Dendritic cell treated with granulocyte-macrophage colony-stimulating factor and Interleukin-4, amounts not matched to agents 40 ng/mL and 50 ng/mL, for 4 days (primary cell): ENCODE measurements around the gene ZBTB16.

ENCODE experiments used
- H3K27ac Mint-ChIP-seq: one replicate; pipeline ENCODE4 v1.8.0; 2022; ENCODE audit warnings: mild to moderate bottlenecking, mixed read lengths
- H3K27me3 Mint-ChIP-seq: one replicate; pipeline ENCODE4 v1.8.0; 2022; ENCODE audit warnings: mild to moderate bottlenecking, mixed read lengths
- H3K36me3 Mint-ChIP-seq: one replicate; pipeline ENCODE4 v1.8.0; 2022; ENCODE audit warnings: low read depth, mixed read lengths
- H3K4me1 Mint-ChIP-seq: one replicate; pipeline ENCODE4 v1.8.0; 2022; ENCODE audit warnings: low read depth, mixed read lengths
- H3K4me3 Mint-ChIP-seq: one replicate; pipeline ENCODE4 v1.8.0; 2022; ENCODE audit warnings: mild to moderate bottlenecking, moderate library complexity, mixed read lengths
- H3K9me3 Mint-ChIP-seq: one replicate; pipeline ENCODE4 v1.8.0; 2022; ENCODE audit warnings: mixed read lengths
- intact Hi-C: fragments of 100-400 bp; cut with micrococcal nuclease; formaldehyde crosslinking; loops from one replicate; pipeline ENCODE4 v1.15.0; 2022

The ZBTB16 gene

DNA sequence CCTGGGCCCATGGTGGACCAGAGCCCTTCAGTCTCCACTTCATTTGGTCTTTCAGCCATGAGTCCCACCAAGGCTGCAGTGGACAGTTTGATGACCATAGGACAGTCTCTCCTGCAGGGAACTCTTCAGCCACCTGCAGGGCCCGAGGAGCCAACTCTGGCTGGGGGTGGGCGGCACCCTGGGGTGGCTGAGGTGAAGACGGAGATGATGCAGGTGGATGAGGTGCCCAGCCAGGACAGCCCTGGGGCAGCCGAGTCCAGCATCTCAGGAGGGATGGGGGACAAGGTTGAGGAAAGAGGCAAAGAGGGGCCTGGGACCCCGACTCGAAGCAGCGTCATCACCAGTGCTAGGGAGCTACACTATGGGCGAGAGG lies 4.3 kb downstream of the ZBTB16 start:
- H3K4me3 Mint-ChIP-seq: no peak overlapping the region
- no peaks in the 10 kb centered on the region for H3K9me3 Mint-ChIP-seq

DNA sequence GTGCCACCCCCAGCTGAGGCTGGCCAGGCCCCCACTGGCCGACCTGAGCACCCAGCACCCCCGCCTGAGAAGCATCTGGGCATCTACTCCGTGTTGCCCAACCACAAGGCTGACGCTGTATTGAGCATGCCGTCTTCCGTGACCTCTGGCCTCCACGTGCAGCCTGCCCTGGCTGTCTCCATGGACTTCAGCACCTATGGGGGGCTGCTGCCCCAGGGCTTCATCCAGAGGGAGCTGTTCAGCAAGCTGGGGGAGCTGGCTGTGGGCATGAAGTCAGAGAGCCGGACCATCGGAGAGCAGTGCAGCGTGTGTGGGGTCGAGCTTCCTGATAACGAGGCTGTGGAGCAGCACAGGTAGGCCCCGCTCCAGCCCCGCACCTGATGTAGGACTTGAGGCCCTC lies 4.7 kb downstream of the ZBTB16 start:
- Mint-ChIP-seq H3K27me3 (peaks cover 39% of the 10 kb centered on the region), H3K9me3 (no peaks in the 10 kb centered on the region), H3K4me1 (peaks cover 21% of the 10 kb centered on the region), H3K27ac (no peak overlapping the region), H3K4me3 (no peak overlapping the region), H3K36me3 (peaks cover 9% of the 10 kb centered on the region)
- intact Hi-C loops: no loop called here

More for the DNA sequence above, 4.3 kb downstream of the ZBTB16 start:
- H3K27me3 Mint-ChIP-seq: peaks cover 43% of the 10 kb centered on the region
- H3K4me1 Mint-ChIP-seq: peaks cover 25% of the 10 kb centered on the region
- intact Hi-C loops: no loop called here
- H3K36me3 Mint-ChIP-seq: peaks cover 9% of the 10 kb centered on the region
- no peak overlapping the region for H3K27ac Mint-ChIP-seq

DNA sequence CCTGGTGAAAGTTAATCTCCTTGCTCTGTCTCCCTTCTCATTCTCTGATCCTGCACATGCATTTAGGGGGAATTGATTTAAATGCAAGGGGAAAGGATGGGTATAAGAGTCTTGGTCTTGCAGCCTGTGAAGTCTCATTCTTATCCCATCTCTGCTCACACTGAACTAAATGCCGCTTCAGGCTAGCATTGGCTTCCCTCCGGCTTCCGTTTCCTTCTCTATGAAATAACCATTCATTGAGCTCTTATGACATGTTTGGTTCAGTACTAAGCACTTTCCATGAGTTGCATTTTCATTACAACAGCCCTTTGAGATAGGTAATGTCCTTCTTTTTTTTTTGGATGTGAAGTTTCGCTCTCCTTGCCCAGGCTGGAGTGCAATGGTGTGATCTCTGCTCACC lies 5.6 kb downstream of the ZBTB16 start:
- no peak overlapping the region for H3K4me3 Mint-ChIP-seq
- H3K9me3 Mint-ChIP-seq: no peaks in the 10 kb centered on the region
- peaks cover 4% of the 10 kb centered on the region for H3K36me3 Mint-ChIP-seq
- peaks cover 12% of the 10 kb centered on the region for H3K4me1 Mint-ChIP-seq
- intact Hi-C loops: no loop called here
- no peak overlapping the region for H3K27ac Mint-ChIP-seq
- H3K27me3 Mint-ChIP-seq: peaks cover 32% of the 10 kb centered on the region

DNA sequence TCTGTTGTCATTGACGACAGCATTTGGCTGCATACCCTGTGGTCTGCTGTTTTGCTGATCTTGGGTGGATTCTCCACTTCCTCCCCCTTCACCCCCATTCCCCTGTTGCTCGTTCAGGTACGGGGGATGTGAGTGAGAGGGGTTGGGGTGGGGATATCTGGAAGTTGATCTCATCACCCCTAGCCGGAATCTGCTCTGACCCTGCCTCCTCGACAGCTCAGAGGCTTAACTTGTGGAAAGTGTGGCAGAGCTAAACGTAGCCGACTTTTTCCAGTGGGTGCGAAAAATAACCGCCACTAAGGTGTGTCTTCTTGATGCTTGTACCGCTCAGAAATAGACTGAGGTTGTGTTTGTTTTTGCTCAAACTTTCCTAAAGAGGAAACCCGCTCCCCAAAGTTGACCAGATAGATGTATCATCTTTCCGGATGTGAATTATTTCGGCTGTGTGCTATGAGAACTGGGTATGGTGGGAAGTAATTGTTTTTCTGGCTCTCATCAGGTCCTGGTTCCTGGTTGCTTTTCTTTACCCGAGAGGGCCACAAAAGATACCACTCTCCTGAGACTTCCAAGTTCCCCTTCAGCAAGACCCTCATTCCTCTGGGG lies 6.6 kb downstream of the ZBTB16 start:
- no peaks in the 10 kb centered on the region for H3K36me3 Mint-ChIP-seq
- no peak overlapping the region for H3K27ac Mint-ChIP-seq
- intact Hi-C loops: no loop called here
- H3K27me3 Mint-ChIP-seq: peaks cover 21% of the 10 kb centered on the region
- H3K9me3 Mint-ChIP-seq: no peaks in the 10 kb centered on the region
- peaks cover 9% of the 10 kb centered on the region for H3K4me1 Mint-ChIP-seq
- H3K4me3 Mint-ChIP-seq: no peak overlapping the region

DNA sequence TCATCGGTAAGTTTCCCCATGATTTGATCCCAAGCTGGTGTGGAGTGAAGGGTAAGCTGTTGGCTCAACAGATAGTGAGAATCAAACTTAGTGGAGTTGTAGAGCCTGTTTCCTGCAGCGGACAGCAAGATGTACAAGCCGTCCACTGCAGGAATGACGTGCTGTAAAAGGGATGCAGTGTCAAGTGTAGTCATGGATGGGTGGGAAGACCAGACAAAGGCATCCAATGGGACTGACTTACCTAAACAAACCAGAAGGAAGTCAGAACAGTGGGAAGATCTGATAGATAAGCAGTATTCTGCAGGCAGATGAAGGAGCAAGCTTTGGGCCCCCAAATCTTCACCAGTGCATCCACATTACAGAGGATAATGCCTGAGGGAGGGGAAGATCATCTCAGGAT lies 8.8 kb downstream of the ZBTB16 start:
- Mint-ChIP-seq H3K36me3 (no peaks in the 10 kb centered on the region), H3K4me1 (peaks cover 6% of the 10 kb centered on the region), H3K27me3 (peaks cover 3% of the 10 kb centered on the region), H3K9me3 (no peaks in the 10 kb centered on the region), H3K27ac (no peak overlapping the region), H3K4me3 (no peak overlapping the region)
- intact Hi-C loops: no loop called here

DNA sequence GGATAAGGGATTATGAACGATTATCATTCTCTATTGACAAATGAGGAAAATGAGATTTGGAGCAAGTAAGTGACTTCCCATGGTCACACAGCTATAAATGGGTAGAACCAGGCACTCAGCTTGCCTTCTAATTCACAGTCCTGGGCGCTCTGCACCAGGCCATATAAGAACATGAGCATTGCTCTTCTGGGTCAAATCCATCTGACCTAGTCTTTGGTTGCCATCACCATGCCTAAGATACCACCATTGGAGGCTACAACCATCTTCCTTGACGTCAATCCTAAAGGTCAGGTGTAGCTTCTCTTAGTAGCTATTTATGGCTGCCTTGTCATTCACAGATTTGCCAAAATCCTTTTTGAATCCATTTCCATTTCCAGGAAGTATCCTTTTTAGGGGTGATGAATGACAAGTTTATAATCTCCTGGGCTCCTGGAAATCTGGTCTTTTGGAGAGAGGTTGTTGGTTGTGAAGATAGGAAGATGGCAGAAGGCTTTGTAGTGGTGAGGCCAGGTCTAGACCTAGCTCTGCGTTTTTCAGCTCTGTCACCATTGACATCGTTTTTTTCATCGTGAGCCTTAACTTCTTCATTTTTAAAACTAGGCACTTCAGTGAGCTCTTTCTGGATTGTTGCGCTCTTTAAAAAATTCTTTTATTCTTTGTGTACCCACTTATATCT lies 11.1 kb downstream of the ZBTB16 start:
- H3K9me3 Mint-ChIP-seq: no peaks in the 10 kb centered on the region
- H3K4me3 Mint-ChIP-seq: no peak overlapping the region
- H3K27ac Mint-ChIP-seq: no peak overlapping the region
- H3K4me1 Mint-ChIP-seq: peaks cover 20% of the 10 kb centered on the region
- peaks cover 13% of the 10 kb centered on the region for H3K27me3 Mint-ChIP-seq
- intact Hi-C loops: no loop called here
- H3K36me3 Mint-ChIP-seq: no peaks in the 10 kb centered on the region

DNA sequence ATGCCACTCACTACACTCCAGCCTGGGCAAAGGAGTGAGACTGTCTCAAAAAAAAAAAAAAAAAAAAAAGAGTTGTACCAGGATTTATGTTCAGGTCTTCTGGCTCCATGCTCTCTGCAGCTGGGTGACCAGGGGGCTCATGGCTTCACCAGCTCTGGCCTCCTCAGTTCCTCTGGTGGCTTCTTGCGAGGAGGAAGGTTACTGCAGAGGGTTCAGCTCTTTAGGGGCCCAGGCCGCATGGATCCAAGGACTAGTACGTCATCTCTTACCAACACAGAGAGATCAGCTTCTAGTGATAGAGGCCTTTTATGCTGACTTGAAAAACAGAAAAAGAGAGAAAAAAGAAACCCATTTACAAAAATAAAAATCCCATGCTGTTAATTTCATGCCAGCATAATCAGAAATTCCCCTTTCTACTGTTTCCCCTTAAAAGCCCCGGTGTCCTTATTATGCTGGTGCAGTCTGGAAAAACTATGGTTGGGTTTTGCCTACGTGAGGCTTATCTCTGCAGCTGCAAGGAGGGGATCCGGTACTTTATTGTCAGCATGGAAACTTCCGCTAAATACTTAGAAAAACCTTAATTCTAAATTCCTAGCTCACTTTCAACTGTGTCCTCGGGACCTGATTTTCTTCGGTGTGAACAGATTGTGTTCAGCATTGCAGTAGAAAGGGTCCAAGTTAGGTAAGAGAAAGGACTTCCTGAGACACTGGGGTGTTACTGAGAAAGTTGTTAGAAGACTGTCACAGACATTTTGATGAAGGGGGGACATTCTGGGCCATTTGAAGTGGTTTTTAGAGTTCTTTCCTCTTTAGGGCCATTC lies 13.7 kb downstream of the ZBTB16 start:
- H3K27ac Mint-ChIP-seq: no peak overlapping the region
- H3K36me3 Mint-ChIP-seq: no peaks in the 10 kb centered on the region
- H3K9me3 Mint-ChIP-seq: no peaks in the 10 kb centered on the region
- H3K4me3 Mint-ChIP-seq: no peak overlapping the region
- intact Hi-C loops: no loop called here
- H3K4me1 Mint-ChIP-seq: peaks cover 35% of the 10 kb centered on the region
- H3K27me3 Mint-ChIP-seq: peaks cover 36% of the 10 kb centered on the region

DNA sequence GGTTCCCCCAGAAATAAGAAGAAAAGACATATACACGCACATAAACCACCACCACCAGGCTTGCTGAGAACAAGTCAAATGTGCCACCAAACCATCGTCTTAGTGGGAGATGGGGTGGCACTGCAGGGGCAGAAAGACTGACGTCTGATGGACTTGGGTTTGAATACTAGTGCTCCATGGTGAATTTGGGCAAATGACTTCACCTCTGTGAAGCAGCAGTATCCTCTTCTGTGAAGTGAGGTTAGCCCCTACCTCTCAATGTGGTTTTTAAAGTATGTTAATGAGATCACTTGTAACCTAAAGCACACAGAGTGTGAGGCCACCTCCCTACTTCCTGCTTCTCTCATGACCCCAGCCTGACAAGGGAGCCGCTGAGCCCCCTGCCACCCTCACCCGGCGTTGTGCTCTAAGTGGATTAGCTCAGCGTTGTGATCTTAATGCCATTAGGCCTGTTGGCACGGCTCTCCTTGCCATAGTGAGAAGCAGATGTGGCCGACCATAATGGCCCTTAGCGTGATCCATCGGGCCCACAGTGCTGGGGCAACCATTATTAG lies 14.4 kb downstream of the ZBTB16 start:
- Mint-ChIP-seq H3K27ac (no peak overlapping the region), H3K36me3 (no peaks in the 10 kb centered on the region), H3K9me3 (no peaks in the 10 kb centered on the region), H3K4me1 (peaks cover 41% of the 10 kb centered on the region), H3K27me3 (peaks cover 43% of the 10 kb centered on the region), H3K4me3 (no peak overlapping the region)
- intact Hi-C loops: no loop called here

DNA sequence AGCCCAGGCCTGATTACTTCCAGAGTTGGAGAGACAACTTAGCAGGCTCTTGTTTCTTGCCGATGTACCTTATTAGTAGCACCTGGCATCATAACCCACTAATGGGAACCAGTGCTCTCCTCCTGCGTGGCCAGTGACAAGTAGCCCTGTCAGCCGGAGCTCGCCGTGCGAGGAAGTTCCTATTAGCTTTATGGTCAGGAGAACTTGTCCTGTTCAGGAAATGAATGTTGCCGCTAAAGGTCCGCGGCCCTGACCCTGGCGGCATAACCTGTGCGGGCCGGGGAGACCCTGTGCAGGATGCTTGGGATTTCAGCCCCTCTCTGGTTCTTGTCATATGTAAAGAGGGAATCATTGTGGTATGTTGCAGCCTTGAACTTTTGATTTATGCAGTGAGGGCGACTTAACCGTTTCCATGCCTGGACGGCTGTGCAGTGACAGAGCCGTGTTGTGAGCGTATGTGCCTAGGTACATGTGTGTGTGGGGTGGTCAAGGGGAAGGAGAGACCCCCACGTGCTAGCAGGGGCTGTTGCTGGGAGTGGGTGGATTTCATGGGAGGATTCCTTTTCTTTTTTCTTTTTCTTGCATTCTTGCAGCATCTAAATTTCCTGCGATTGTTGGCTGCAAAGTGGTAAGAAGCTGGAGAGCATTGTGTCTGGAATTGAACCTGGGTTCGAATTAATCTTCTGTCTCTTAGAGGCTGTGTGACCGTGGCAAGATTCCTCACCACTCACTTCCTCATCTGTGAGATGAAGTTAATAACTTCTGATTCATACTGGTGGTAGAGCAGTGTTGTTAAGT lies 15.2 kb downstream of the ZBTB16 start:
- no peaks in the 10 kb centered on the region for H3K36me3 Mint-ChIP-seq
- H3K4me3 Mint-ChIP-seq: peak overlapping the region; percentile 43
- intact Hi-C loops: no loop called here

DNA sequence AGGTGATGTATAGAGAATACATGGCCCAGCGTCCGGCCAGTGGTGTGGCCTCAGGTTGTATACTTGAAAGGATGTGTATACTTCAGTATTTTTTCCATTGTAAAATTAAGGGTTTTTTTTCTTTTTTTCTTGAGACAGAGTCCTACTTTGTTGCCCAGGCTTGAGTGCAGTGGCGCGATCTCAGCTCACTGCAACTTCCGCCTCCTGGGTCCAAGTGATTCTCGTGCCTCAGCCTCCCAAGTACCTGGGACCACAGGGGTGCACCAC lies 15.8 kb downstream of the ZBTB16 start:
- intact Hi-C loops: no loop called here
- Mint-ChIP-seq H3K9me3 (no peaks in the 10 kb centered on the region), H3K4me1 (peaks cover 55% of the 10 kb centered on the region), H3K4me3 (no peak overlapping the region), H3K27me3 (peaks cover 56% of the 10 kb centered on the region), H3K27ac (no peak overlapping the region), H3K36me3 (no peaks in the 10 kb centered on the region)

More for the DNA sequence above, 15.2 kb downstream of the ZBTB16 start:
- H3K27me3 Mint-ChIP-seq: peaks cover 51% of the 10 kb centered on the region
- peaks cover 49% of the 10 kb centered on the region for H3K4me1 Mint-ChIP-seq
- no peak overlapping the region for H3K27ac Mint-ChIP-seq
- H3K9me3 Mint-ChIP-seq: no peaks in the 10 kb centered on the region

DNA sequence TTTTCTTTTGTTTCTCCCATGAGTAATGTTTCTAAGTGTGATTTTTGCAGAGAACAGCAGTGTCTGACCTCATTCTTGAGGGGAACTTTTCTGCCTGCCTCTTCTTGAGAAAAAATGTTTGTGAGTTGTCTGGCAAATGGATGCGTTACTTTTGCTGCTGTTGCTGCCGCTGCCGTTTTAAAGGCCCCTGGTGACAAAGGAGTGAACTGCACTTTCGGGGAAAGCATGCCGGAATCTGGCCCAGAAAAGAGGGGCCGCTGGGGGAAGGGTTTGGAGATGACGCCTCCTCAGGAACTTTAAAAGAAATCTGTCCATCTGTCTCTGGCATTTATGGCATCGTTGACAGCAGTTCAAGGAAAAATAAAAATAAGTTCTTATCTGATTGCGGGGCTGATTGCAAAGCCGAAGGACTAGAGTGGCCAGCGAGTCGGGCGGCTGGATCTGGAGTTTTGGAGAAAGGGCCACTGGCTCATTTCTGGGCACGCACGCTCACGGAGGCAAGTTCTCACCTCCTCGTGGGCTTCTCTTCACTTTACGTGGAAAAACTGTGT lies 16.5 kb downstream of the ZBTB16 start:
- intact Hi-C loops: no loop called here
- Mint-ChIP-seq H3K4me1 (peaks cover 61% of the 10 kb centered on the region), H3K4me3 (no peak overlapping the region), H3K27me3 (peaks cover 59% of the 10 kb centered on the region), H3K27ac (no peak overlapping the region), H3K9me3 (no peaks in the 10 kb centered on the region), H3K36me3 (no peaks in the 10 kb centered on the region)

DNA sequence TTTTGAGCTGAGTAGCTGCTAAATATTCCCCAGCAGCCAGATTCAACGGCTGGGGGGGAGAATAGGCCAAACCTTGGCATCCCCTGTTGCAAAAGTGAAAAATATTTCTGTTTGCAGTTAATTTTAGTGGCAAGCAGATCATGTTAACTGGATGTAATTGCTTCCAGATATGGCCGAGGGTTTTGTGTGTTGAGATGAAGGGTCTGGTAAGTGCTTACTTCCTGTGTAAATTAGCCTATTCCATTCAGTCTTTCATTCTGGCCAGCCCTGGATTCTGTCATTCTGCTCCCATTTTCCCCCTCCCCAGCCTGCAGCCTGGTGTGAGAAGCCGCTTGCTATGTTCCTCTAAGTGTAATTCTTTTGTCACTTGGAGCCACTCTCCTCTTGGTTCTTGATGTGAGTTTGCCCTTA lies 17.4 kb downstream of the ZBTB16 start:
- Mint-ChIP-seq H3K27me3 (peaks cover 65% of the 10 kb centered on the region), H3K36me3 (no peaks in the 10 kb centered on the region), H3K4me1 (peaks cover 68% of the 10 kb centered on the region), H3K9me3 (no peaks in the 10 kb centered on the region), H3K27ac (no peak overlapping the region), H3K4me3 (no peak overlapping the region)
- intact Hi-C loops: no loop called here

DNA sequence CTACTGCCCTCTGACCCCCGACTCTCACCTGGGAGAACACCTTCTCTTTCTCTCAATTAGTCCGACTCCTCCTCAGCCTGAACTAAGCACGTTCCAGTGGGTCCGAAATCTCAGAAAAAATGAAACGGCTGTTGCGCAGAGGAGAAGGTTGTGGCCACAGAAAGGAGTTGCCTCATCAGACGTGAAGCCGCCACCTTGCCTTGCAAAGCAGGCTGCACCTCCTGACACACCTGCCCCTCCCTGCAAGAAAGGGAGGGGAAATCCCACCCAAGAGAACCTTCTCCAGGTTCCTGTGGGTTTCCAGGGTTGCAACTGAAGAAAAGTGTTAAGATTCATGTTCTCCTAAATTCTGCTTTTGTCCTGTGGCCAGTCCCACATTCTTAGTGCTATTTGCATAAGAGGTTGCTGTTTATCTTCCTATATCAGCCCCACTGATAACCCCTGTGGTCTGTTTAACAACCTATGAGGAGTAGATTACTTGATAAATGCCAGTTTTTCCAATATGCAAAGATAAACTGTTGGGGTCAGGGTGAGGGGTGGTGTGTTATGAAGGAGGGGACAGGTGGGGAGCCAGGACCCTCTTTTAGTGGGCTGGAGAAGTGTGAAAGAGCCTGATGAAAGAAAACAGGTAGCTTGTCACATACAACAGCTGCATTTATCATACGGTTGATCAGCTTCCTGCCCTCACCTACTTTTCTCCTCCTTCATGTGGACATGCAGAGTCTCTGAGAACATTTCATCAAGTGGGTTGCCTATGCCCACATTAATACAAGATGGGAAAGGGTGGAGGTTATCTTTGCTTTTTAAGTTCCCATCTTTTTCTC lies 18.2 kb downstream of the ZBTB16 start:
- peaks cover 69% of the 10 kb centered on the region for H3K4me1 Mint-ChIP-seq
- H3K36me3 Mint-ChIP-seq: no peaks in the 10 kb centered on the region
- intact Hi-C loops: no loop called here
- peaks cover 72% of the 10 kb centered on the region for H3K27me3 Mint-ChIP-seq
- no peak overlapping the region for H3K27ac Mint-ChIP-seq
- H3K9me3 Mint-ChIP-seq: no peaks in the 10 kb centered on the region
- H3K4me3 Mint-ChIP-seq: no peak overlapping the region
